CD14-positive monocyte (primary cell): ENCODE measurements around the gene CDH4. TPM values are rescaled to one million over a fixed set of nuclear protein-coding genes. Genes with fewer than 3 reads are reported as not detected.

Source experiments
- DNase-seq, 3 donors: peaks; one replicate each; pipeline ENCODE4 v3.0.0-alpha.2; 2011 to 2022
- H2AFZ ChIP-seq: 2 replicates; pipeline ENCODE4 v1.6.0; 2012; ENCODE audit warnings: mild to moderate bottlenecking, low read depth, low read length, inconsistent platforms; ENCODE audit not compliant: insufficient read depth, poor library complexity, severe bottlenecking
- H3K27ac ChIP-seq, 2 donors: 1 replicate in 1 of 2; 2 replicates in 1 of 2; pipeline ENCODE4 v1.5.1; 2012 to 2013; ENCODE audit warnings: low read length in 2 of 2, control low read depth in 1 of 2, inconsistent platforms in 1 of 2, low read depth in 1 of 2, mild to moderate bottlenecking in 1 of 2
- H3K27me3 ChIP-seq, 2 donors: one replicate each; pipeline versions ENCODE4 v1.6.0 to v1.6.1; 2011 to 2013; ENCODE audit warnings: low read length in 2 of 2; ENCODE audit not compliant: control insufficient read depth in 2 of 2, insufficient read depth in 2 of 2
- H3K36me3 ChIP-seq, 2 donors: replicated peaks in 1 of 2; 1 replicate in 1 of 2; 2 replicates in 1 of 2; pipeline versions ENCODE4 v1.5.1 to v1.6.1; 2012 to 2013; ENCODE audit warnings: low read length in 2 of 2, control low read depth in 1 of 2, inconsistent platforms in 1 of 2, mild to moderate bottlenecking in 1 of 2; ENCODE audit not compliant: insufficient read depth in 2 of 2, control insufficient read depth in 1 of 2
- H3K4me1 ChIP-seq, 2 donors: 1 replicate in 1 of 2; 2 replicates in 1 of 2; pipeline versions ENCODE4 v1.5.1 to v1.6.1; 2012 to 2013; ENCODE audit warnings: low read length in 2 of 2, control low read depth in 1 of 2, inconsistent platforms in 1 of 2, mild to moderate bottlenecking in 1 of 2, moderate library complexity in 1 of 2; ENCODE audit not compliant: insufficient read depth in 2 of 2, control insufficient read depth in 1 of 2
- H3K4me2 ChIP-seq: replicated peaks from 2 replicates; pipeline ENCODE3; 2012; ENCODE audit warnings: low read length, moderate library complexity, mild to moderate bottlenecking; ENCODE audit not compliant: poor library complexity, severe bottlenecking; ENCODE audit errors: extremely low read depth
- H3K4me3 ChIP-seq, 3 experiments: fragments of 200-600 bp in 1 of 3; sonication (generic) in 1 of 3; replicated peaks in 1 of 3; 1 replicate in 2 of 3; 2 replicates in 1 of 3; pipeline ENCODE4 v1.5.1; 2011 to 2013; ENCODE audit warnings: low read length in 3 of 3, mild to moderate bottlenecking in 3 of 3, control low read depth in 2 of 3, low read depth in 2 of 3, inconsistent platforms in 1 of 3, moderate library complexity in 1 of 3
- H3K79me2 ChIP-seq: 2 replicates; pipeline ENCODE4 v1.6.0; 2012; ENCODE audit warnings: mild to moderate bottlenecking, control low read depth, inconsistent platforms, low read length, moderate library complexity; ENCODE audit not compliant: insufficient read depth
- H3K9ac ChIP-seq: 2 replicates; pipeline ENCODE4 v1.6.0; 2017; ENCODE audit warnings: low read length, mild to moderate bottlenecking; ENCODE audit not compliant: insufficient read depth, poor library complexity, severe bottlenecking
- H3K9me3 ChIP-seq, 2 donors: replicated peaks in 1 of 2; 1 replicate in 1 of 2; 2 replicates in 1 of 2; pipeline versions ENCODE4 v1.5.1 to v1.6.1; 2012 to 2013; ENCODE audit warnings: low read length in 2 of 2, control low read depth in 1 of 2; ENCODE audit not compliant: control insufficient read depth in 1 of 2, insufficient read depth in 1 of 2
- H4K20me1 ChIP-seq: 2 replicates; pipeline ENCODE4 v1.6.0; 2012; ENCODE audit warnings: mild to moderate bottlenecking, low read length, control low read depth, moderate library complexity; ENCODE audit not compliant: insufficient read depth
- H3K27ac Mint-ChIP-seq, 7 donors: one replicate each; pipeline ENCODE4 v1.8.0; 2020; ENCODE audit warnings: mild to moderate bottlenecking in 7 of 7, mixed read lengths in 7 of 7, moderate library complexity in 6 of 7, inconsistent platforms in 2 of 7
- H3K27me3 Mint-ChIP-seq, 3 donors: one replicate each; pipeline ENCODE4 v1.8.0; 2021 to 2022; ENCODE audit warnings: low read depth in 3 of 3, mild to moderate bottlenecking in 3 of 3, mixed read lengths in 3 of 3, moderate library complexity in 3 of 3, inconsistent platforms in 1 of 3
- H3K36me3 Mint-ChIP-seq, 2 donors: one replicate each; pipeline ENCODE4 v1.8.0; 2020; ENCODE audit warnings: mixed read lengths in 2 of 2, inconsistent platforms in 1 of 2, mild to moderate bottlenecking in 1 of 2
- H3K4me1 Mint-ChIP-seq: one replicate; pipeline ENCODE4 v1.8.0; 2020; ENCODE audit warnings: mild to moderate bottlenecking, mixed read lengths
- H3K4me3 Mint-ChIP-seq, 2 donors: one replicate each; pipeline ENCODE4 v1.8.0; 2020; ENCODE audit warnings: mild to moderate bottlenecking in 2 of 2, mixed read lengths in 2 of 2, moderate library complexity in 1 of 2
- H3K9me3 Mint-ChIP-seq, 7 donors: one replicate each; pipeline ENCODE4 v1.8.0; 2020 to 2022; ENCODE audit warnings: mixed read lengths in 7 of 7, mild to moderate bottlenecking in 6 of 7, moderate library complexity in 6 of 7, inconsistent platforms in 2 of 7
- WGBS: methylation state at CpG from one replicate; pipeline ENCODE4 v1.1.5; 2013; ENCODE audit warnings: missing lambda C conversion rate; ENCODE audit not compliant: insufficient coverage; 5-methylcytosine and 5-hydroxymethylcytosine counted together
- intact Hi-C, 2 donors: fragments of 100-400 bp; cut with micrococcal nuclease; formaldehyde crosslinking; loops; one replicate each; pipeline versions ENCODE4 v1.15.0 to v1.15.1; 2023
- polyA plus RNA-seq, 3 donors: library from polyadenylated mRNA; depleted of rRNA in 1 of 3; unstranded in 2 of 3; stranded (reverse) in 1 of 3; fragments of 300-500 nt in 2 of 3; fragments of >200 nt in 1 of 3; fragmentation: Illumina TruSeq in 2 of 3; gene quantifications; 1 replicate in 2 of 3; 2 replicates in 1 of 3; pipeline ENCODE4 v1.2.3, GENCODE V29; 2012 to 2021
- TF ChIP-seq, protein P1 (sequence below): fragments of 200-600 bp; IDR thresholded peaks from one replicate; pipeline ENCODE4 v1.8.0; 2022; ENCODE audit warnings: antibody characterized with exemption, mild to moderate bottlenecking

The CDH4 gene
- polyA plus RNA-seq, 3 donors: not detected

DNA sequence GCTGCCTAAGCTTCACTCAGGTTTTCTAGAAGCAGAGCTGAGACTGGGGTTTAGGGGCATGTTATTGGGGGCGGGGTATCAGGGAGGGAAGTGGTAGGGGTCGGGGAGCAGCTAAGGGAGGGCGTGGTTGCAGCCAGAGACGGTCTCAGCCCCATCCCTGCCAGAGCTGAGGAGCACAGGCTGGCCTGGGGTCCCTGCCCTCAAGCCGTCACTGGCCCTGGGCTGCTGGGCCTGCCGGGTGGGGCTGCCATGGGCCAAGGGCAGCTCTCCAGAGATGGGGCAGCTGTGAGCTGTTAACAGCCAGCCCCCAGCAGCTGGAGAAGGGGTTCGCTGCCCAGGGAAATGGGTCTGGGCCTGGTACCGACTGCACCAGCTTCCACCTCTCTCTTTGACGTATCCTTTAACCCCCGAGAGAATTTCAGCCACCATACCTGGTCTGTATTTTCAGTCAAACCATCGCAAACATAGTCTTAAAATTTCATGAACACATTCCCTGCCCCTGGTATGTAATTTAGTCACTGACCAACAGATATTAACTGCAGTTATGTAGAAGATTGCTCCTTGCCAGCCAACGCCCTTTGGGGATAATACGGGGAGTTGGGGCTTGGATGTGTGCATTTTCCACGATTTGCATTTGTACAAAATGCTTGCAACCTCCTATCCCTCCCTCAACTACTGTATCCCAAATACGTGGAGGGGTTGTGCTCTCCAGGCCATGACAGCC is 560.2 kb downstream of the CDH4 start:
- no peak for DNase-seq
- no peaks in the 10 kb centered on the region for H3K36me3 Mint-ChIP-seq
- H3K36me3 ChIP-seq: no peaks in the 10 kb centered on the region
- no peak overlapping the region for H3K27ac ChIP-seq
- H4K20me1 ChIP-seq: no peaks in the 10 kb centered on the region
- peaks cover 0 to 45% (median 22%) of the 10 kb centered on the region in 7 donors for H3K9me3 Mint-ChIP-seq
- H2AFZ ChIP-seq: no peak overlapping the region
- H3K4me3 Mint-ChIP-seq: no peak overlapping the region
- no peaks in the 10 kb centered on the region for H3K4me1 ChIP-seq
- H3K27ac Mint-ChIP-seq: no peak overlapping the region
- no peaks in the 10 kb centered on the region for H3K79me2 ChIP-seq
- H3K27me3 Mint-ChIP-seq: peaks cover 0 to 1% (median 0%) of the 10 kb centered on the region in 3 donors
- H3K27me3 ChIP-seq: no peaks in the 10 kb centered on the region
- H3K4me3 ChIP-seq: no peak overlapping the region
- intact Hi-C loops: no loop called here
- TF ChIP-seq, protein P1, sequence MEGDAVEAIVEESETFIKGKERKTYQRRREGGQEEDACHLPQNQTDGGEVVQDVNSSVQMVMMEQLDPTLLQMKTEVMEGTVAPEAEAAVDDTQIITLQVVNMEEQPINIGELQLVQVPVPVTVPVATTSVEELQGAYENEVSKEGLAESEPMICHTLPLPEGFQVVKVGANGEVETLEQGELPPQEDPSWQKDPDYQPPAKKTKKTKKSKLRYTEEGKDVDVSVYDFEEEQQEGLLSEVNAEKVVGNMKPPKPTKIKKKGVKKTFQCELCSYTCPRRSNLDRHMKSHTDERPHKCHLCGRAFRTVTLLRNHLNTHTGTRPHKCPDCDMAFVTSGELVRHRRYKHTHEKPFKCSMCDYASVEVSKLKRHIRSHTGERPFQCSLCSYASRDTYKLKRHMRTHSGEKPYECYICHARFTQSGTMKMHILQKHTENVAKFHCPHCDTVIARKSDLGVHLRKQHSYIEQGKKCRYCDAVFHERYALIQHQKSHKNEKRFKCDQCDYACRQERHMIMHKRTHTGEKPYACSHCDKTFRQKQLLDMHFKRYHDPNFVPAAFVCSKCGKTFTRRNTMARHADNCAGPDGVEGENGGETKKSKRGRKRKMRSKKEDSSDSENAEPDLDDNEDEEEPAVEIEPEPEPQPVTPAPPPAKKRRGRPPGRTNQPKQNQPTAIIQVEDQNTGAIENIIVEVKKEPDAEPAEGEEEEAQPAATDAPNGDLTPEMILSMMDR: no peak
- no peaks in the 10 kb centered on the region for H3K4me1 Mint-ChIP-seq
- H3K4me2 ChIP-seq: no peak overlapping the region
- H3K9me3 ChIP-seq: peaks cover 0 to 95% of the 10 kb centered on the region in 2 donors
- H3K9ac ChIP-seq: no peak overlapping the region
- WGBS: 83% methylated on average over 9 of the region's 15 CpGs

DNA sequence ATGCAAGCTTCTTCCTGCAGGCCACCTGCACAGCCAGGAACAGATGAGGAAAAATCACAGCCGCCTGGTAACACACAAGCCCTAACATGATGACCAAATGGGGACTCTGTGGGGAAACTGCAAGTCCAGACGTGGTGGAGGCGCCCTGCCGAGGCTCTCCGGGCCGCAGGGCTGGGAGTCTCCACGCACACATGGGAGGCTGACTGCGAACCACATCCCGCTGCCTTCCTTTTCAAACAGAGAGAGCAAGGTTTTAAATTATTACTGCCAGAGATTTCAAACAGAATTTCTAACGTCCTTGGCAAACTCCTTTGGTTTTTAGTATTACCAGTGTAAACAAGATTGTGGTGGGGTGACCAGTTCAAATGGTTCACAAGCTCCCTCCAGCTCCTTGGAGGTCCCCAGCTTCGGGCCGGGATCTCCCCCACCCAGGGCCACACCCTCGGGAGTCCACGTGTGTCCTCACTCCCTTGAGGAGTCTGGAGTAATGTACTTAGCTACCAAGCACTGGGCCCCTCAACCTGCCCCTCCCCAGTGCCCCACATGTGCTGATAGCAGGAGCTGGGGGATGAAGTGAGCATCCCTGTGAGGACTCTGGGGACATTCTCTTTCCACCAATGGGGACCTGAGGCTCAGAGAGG is 560.9 kb downstream of the CDH4 start:
- Mint-ChIP-seq H3K9me3 (peaks cover 0 to 45% (median 25%) of the 10 kb centered on the region in 7 donors), H3K4me1 (no peaks in the 10 kb centered on the region), H3K27ac (no peak overlapping the region), H3K27me3 (peaks cover 0 to 1% (median 0%) of the 10 kb centered on the region in 3 donors), H3K36me3 (no peaks in the 10 kb centered on the region), H3K4me3 (no peak overlapping the region)
- TF ChIP-seq, protein P1: no peak
- Histone ChIP-seq H4K20me1 (no peaks in the 10 kb centered on the region), H3K27ac (no peak overlapping the region), H3K79me2 (no peaks in the 10 kb centered on the region), H3K9me3 (peaks cover 0 to 95% of the 10 kb centered on the region in 2 donors), H3K9ac (no peak overlapping the region), H3K4me3 (no peak overlapping the region), H3K4me1 (no peaks in the 10 kb centered on the region), H2AFZ (no peak overlapping the region), H3K36me3 (no peaks in the 10 kb centered on the region), H3K27me3 (no peaks in the 10 kb centered on the region), H3K4me2 (no peak overlapping the region)
- intact Hi-C loops: no loop called here
- WGBS: 100% methylated on average over 1 of the region's 14 CpGs
- no peak for DNase-seq
